HepG2 (cell line): Measurements from ENCODE around the gene RARA. TPM values are rescaled to one million over a fixed set of nuclear protein-coding genes. Genes with fewer than 3 reads are reported as not detected.
A peak's percentile ranks its signal among the peaks of the same experiment; 100 is the strongest.

Experiments
- ARNT ChIP-seq: fragments of 450-650 bp; IDR thresholded peaks from 2 replicates; pipeline ENCODE4 v1.6.1; 2017
- ELF3 ChIP-seq: IDR thresholded peaks from 2 replicates; pipeline ENCODE4 v1.6.1; 2016; ENCODE audit warnings: missing genetic modification reagents, missing compliant biosample characterization
- GABPA ChIP-seq, 2 experiments: IDR thresholded peaks; 2 replicates each; pipeline ENCODE4 v1.6.1; 2011 to 2016; ENCODE audit warnings: low read depth in 2 of 2, low read length in 1 of 2, missing biosample characterization in 1 of 2, missing genetic modification characterization in 1 of 2
- HOXA9 ChIP-seq: sonication (generic); formaldehyde crosslinking; IDR thresholded peaks from 2 replicates; pipeline ENCODE4 v1.8.1; 2022; ENCODE audit warnings: missing genetic modification reagents, mild to moderate bottlenecking, moderate library complexity, borderline replicate concordance
- JUNB ChIP-seq: sonication (generic); formaldehyde crosslinking; IDR thresholded peaks from 2 replicates; pipeline ENCODE4 v1.8.0; 2022; ENCODE audit warnings: missing genetic modification reagents, mild to moderate bottlenecking, borderline replicate concordance
- KAT2B ChIP-seq: fragments of 150-350 bp; IDR thresholded peaks from 2 replicates; pipeline ENCODE4 v1.6.1; 2014; ENCODE audit warnings: low read depth, low read length, borderline replicate concordance
- PHF21A ChIP-seq: sonication (generic); formaldehyde crosslinking; IDR thresholded peaks from 2 replicates; pipeline ENCODE4 v1.5.0; 2020; ENCODE audit warnings: mild to moderate bottlenecking, missing genetic modification reagents
- SMC3 ChIP-seq: IDR thresholded peaks from 2 replicates; pipeline ENCODE4 v1.6.1; 2011; ENCODE audit warnings: low read length, improper control_type of control experiment
- TEAD3 ChIP-seq: optimal IDR thresholded peaks from 2 replicates; pipeline ENCODE3; 2016; ENCODE audit warnings: borderline replicate concordance
- TGIF2 ChIP-seq: IDR thresholded peaks from 2 replicates; pipeline ENCODE4 v1.6.1; 2016; ENCODE audit warnings: control low read depth, missing compliant biosample characterization
- ZC3H13 ChIP-seq: sonication (generic); formaldehyde crosslinking; IDR thresholded peaks from 2 replicates; pipeline ENCODE4 v1.8.1; 2023; ENCODE audit warnings: mild to moderate bottlenecking, missing genetic modification reagents, moderate library complexity
- ZKSCAN8 ChIP-seq: IDR thresholded peaks from 2 replicates; pipeline ENCODE4 v1.6.1; 2016; ENCODE audit warnings: borderline replicate concordance, missing genetic modification reagents, missing compliant biosample characterization
- ZNF234 ChIP-seq: sonication (generic); formaldehyde crosslinking; conservative IDR thresholded peaks from 2 replicates; pipeline ENCODE4 v1.5.1; 2020; ENCODE audit warnings: mild to moderate bottlenecking, missing genetic modification reagents
- ZNF235 ChIP-seq: sonication (generic); formaldehyde crosslinking; IDR thresholded peaks from 2 replicates; pipeline ENCODE4 v1.8.1; 2023; ENCODE audit warnings: mild to moderate bottlenecking, missing genetic modification reagents, borderline replicate concordance
- ZNF251 ChIP-seq: sonication (generic); formaldehyde crosslinking; IDR thresholded peaks from 2 replicates; pipeline ENCODE4 v1.9.0; 2021; ENCODE audit warnings: mild to moderate bottlenecking, missing genetic modification reagents
- ZNF543 ChIP-seq: sonication (generic); formaldehyde crosslinking; IDR thresholded peaks from 2 replicates; pipeline ENCODE4 v1.4.0; 2020; ENCODE audit warnings: mild to moderate bottlenecking, missing genetic modification reagents
- ZNF672 ChIP-seq: sonication (generic); formaldehyde crosslinking; IDR thresholded peaks from 2 replicates; pipeline ENCODE4 v1.8.1; 2022; ENCODE audit warnings: missing genetic modification reagents
- polyA plus RNA-seq, 8 experiments: library from polyadenylated mRNA; depleted of rRNA in 3 of 8; stranded (reverse) in 7 of 8; unstranded in 1 of 8; fragments of >200 nt; fragmentation: Illumina TruSeq in 4 of 8; extraction: Trizol in 4 of 8; gene quantifications; 2 replicates each; pipeline versions ENCODE4 v1.2.1 to v1.2.3, GENCODE V29; 2011 to 2016; ENCODE audit warnings: low read depth in 4 of 8, missing spikeins in 1 of 8, mixed read lengths in 1 of 8; ENCODE audit not compliant: insufficient read depth in 1 of 8
- total RNA-seq, 5 experiments: library from RNA; depleted of rRNA; stranded (reverse); fragments of >200 nt; fragmentation: Illumina TruSeq; extraction: Trizol; gene quantifications; 2 replicates each; pipeline ENCODE4 v1.2.3, GENCODE V29; 2016; ENCODE audit warnings: low read depth in 1 of 5
- TF ChIP-seq, protein P1 (sequence below): IDR thresholded peaks from 2 replicates; pipeline ENCODE4 v1.6.1; 2016; ENCODE audit warnings: missing compliant biosample characterization, missing genetic modification reagents, borderline replicate concordance
- TF ChIP-seq, protein P2 (sequence below): sonication (generic); formaldehyde crosslinking; IDR thresholded peaks from 2 replicates; pipeline ENCODE4 v1.4.0; 2020; ENCODE audit warnings: missing genetic modification reagents, borderline replicate concordance
- TF ChIP-seq, protein P3 (sequence below): sonication (generic); formaldehyde crosslinking; conservative IDR thresholded peaks from 2 replicates; pipeline ENCODE4 v1.8.0; 2022; ENCODE audit warnings: low read depth, missing genetic modification reagents
- TF ChIP-seq, protein P4 (sequence below): sonication (generic); formaldehyde crosslinking; IDR thresholded peaks from 2 replicates; pipeline ENCODE4 v1.4.0; 2020; ENCODE audit warnings: low read depth, mild to moderate bottlenecking, missing genetic modification reagents
- TF ChIP-seq, protein P5 (sequence below): sonication (generic); formaldehyde crosslinking; IDR thresholded peaks from 2 replicates; pipeline ENCODE4 v1.4.0; 2020; ENCODE audit warnings: missing genetic modification reagents

Gene RARA
- total and polyA plus RNA-seq, 2 of the 13 experiments (the other 11 are each of a cell fraction or from before 2014, with no cell fraction given): 6.4 to 8.6 TPM

DNA sequence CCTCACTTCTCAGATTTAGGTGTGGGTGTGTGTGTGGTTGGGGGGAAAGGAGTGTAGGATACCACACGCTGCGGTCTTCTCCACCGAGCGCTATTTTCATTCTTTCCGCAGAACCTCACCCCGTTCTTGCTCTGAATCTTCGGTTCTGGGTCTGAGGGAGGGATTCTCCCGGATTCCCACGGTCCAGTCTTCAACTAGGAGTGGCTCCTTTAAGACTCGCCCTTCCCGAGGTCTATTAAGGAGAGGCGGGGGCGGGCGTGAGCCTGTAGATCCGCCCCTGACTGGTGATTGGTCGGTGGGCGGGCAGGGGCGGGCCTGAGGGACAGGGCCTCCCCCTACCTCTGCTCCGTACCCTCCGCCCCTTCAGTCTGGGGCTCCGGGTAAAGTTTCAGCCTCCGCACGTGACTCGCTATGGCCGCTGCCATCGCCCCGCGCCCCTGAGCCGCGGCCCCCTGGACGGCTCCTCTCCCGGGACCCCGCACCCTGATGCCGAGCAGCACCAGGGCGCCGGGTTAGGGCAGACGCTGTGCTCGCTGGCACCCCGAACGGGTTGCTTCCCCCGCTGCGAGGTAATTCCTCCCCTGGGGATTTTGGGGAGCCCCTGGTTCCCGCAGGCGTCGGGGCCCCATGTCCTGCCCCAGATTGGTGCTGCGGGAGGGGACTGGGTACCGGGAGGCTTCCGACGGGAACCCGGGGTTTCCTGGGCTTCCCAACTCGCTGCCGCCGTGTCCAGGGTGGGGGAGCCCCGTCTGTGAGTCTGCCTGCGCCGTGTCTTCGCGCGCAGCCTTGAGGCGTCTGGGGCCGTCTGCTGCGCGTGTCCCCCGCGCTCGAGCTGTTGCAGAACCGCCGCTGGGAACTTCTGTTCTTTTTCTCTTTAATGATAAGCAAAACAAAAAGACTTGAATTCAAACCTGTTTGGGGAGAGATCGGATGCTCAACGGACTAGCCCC is 9.2 kb downstream of the RARA start (continued):
- TF ChIP-seq, protein P1, sequence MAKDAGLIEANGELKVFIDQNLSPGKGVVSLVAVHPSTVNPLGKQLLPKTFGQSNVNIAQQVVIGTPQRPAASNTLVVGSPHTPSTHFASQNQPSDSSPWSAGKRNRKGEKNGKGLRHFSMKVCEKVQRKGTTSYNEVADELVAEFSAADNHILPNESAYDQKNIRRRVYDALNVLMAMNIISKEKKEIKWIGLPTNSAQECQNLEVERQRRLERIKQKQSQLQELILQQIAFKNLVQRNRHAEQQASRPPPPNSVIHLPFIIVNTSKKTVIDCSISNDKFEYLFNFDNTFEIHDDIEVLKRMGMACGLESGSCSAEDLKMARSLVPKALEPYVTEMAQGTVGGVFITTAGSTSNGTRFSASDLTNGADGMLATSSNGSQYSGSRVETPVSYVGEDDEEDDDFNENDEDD: peak; percentile 25; the same call in 1 of the 2 replicates
- TF ChIP-seq PHF21A (CRISPR knock-in tag) (peak; percentile 80), TGIF2 (CRISPR knock-in tag) (0 out of 2 replicates have a peak, but pooled peaks have one; percentile 34), HOXA9 (no peak), GABPA (IDR thresholded peaks at IDR 0.05; ENCODE audit: low read depth, low read length) (no peak), GABPA (CRISPR knock-in tag; IDR thresholded peaks at IDR 0.05; ENCODE audit: low read depth) (0 out of 2 replicates have a peak, but pooled peaks have one; percentile 15), ZNF235 (CRISPR knock-in tag) (0 out of 2 replicates have a peak, but pooled peaks have one; percentile 74), ZNF234 (CRISPR knock-in tag) (peak; percentile 72; the same call in 1 of the 2 replicates), ZNF543 (CRISPR knock-in tag) (peak; percentile 83; the same call in 1 of the 2 replicates), ZNF672 (CRISPR knock-in tag) (no peak), KAT2B (no peak), ARNT (no peak), ZC3H13 (CRISPR knock-in tag) (no peak), ZNF251 (CRISPR knock-in tag) (no peak), JUNB (no peak), ELF3 (CRISPR knock-in tag) (peak; percentile 67; the same call in 1 of the 2 replicates), TEAD3 (CRISPR knock-in tag) (no peak), SMC3 (no peak), ZKSCAN8 (CRISPR knock-in tag) (no peak; the same call in 1 of the 2 replicates)
- TF ChIP-seq, protein P2, sequence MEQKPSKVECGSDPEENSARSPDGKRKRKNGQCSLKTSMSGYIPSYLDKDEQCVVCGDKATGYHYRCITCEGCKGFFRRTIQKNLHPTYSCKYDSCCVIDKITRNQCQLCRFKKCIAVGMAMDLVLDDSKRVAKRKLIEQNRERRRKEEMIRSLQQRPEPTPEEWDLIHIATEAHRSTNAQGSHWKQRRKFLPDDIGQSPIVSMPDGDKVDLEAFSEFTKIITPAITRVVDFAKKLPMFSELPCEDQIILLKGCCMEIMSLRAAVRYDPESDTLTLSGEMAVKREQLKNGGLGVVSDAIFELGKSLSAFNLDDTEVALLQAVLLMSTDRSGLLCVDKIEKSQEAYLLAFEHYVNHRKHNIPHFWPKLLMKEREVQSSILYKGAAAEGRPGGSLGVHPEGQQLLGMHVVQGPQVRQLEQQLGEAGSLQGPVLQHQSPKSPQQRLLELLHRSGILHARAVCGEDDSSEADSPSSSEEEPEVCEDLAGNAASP (CRISPR knock-in tag): peak; percentile 61
- TF ChIP-seq, protein P3, sequence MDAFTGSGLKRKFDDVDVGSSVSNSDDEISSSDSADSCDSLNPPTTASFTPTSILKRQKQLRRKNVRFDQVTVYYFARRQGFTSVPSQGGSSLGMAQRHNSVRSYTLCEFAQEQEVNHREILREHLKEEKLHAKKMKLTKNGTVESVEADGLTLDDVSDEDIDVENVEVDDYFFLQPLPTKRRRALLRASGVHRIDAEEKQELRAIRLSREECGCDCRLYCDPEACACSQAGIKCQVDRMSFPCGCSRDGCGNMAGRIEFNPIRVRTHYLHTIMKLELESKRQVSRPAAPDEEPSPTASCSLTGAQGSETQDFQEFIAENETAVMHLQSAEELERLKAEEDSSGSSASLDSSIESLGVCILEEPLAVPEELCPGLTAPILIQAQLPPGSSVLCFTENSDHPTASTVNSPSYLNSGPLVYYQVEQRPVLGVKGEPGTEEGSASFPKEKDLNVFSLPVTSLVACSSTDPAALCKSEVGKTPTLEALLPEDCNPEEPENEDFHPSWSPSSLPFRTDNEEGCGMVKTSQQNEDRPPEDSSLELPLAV: no peak
- TF ChIP-seq, protein P4, sequence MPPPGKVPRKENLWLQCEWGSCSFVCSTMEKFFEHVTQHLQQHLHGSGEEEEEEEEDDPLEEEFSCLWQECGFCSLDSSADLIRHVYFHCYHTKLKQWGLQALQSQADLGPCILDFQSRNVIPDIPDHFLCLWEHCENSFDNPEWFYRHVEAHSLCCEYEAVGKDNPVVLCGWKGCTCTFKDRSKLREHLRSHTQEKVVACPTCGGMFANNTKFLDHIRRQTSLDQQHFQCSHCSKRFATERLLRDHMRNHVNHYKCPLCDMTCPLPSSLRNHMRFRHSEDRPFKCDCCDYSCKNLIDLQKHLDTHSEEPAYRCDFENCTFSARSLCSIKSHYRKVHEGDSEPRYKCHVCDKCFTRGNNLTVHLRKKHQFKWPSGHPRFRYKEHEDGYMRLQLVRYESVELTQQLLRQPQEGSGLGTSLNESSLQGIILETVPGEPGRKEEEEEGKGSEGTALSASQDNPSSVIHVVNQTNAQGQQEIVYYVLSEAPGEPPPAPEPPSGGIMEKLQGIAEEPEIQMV (CRISPR knock-in tag): peak; percentile 75
- TF ChIP-seq, protein P5, sequence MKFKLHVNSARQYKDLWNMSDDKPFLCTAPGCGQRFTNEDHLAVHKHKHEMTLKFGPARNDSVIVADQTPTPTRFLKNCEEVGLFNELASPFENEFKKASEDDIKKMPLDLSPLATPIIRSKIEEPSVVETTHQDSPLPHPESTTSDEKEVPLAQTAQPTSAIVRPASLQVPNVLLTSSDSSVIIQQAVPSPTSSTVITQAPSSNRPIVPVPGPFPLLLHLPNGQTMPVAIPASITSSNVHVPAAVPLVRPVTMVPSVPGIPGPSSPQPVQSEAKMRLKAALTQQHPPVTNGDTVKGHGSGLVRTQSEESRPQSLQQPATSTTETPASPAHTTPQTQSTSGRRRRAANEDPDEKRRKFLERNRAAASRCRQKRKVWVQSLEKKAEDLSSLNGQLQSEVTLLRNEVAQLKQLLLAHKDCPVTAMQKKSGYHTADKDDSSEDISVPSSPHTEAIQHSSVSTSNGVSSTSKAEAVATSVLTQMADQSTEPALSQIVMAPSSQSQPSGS: peak; percentile 74; the same call in 1 of the 2 replicates
